Hematopoietic multipotent progenitor cell (in vitro differentiated cells): ENCODE measurements around the gene ASIC2. TPM values are rescaled to one million over a fixed set of nuclear protein-coding genes. Genes with fewer than 3 reads are reported as not detected.

Source experiments
- DNase-seq, 3 donors: peaks; one replicate each; pipeline ENCODE4 v3.0.0-alpha.2; 2011 to 2015; ENCODE audit warnings: low read depth in 2 of 3, low spot score in 2 of 3
- total RNA-seq: library from RNA; depleted of rRNA; stranded (reverse); fragments of >200 nt; gene quantifications from one replicate; pipeline ENCODE4 v1.2.3, GENCODE V29; 2012

The ASIC2 gene
- total RNA-seq, 1 donor: under 0.01 TPM

- DNase-seq: no peak
These were observed 2.8 kb downstream of the ASIC2 start for GRCh38 chr17:33290253-33290652.

GRCh38 chr17:33288954-33289353, 4.1 kb downstream of the ASIC2 start:
- DNase-seq: no peak

GRCh38 chr17:33287096-33287725, 5.9 kb downstream of the ASIC2 start:
- no peak for DNase-seq

- DNase-seq: no peak
These were observed 7.7 kb downstream of the ASIC2 start for GRCh38 chr17:33285413-33285812.

- no peak for DNase-seq
These were observed 9.1 kb downstream of the ASIC2 start for GRCh38 chr17:33284022-33284421.

- no peak for DNase-seq
These were observed 12.7 kb downstream of the ASIC2 start for GRCh38 chr17:33280162-33280943.

- no peak for DNase-seq
These were observed 15.5 kb downstream of the ASIC2 start for GRCh38 chr17:33277436-33278100.

- DNase-seq: no peak
These were observed 19.2 kb downstream of the ASIC2 start for GRCh38 chr17:33273743-33274410.

- no peak for DNase-seq
These were observed 19.8 kb downstream of the ASIC2 start for GRCh38 chr17:33273271-33273670.

GRCh38 chr17:33272438-33272837, 20.7 kb downstream of the ASIC2 start:
- no peak for DNase-seq

GRCh38 chr17:33269337-33270060, 23.6 kb downstream of the ASIC2 start:
- DNase-seq: no peak

- no peak for DNase-seq
These were observed 25.1 kb downstream of the ASIC2 start for GRCh38 chr17:33267851-33268548.

- DNase-seq: no peak
These were observed 25.8 kb downstream of the ASIC2 start for GRCh38 chr17:33267271-33267790.

- DNase-seq: no peak
These were observed 26.5 kb downstream of the ASIC2 start for GRCh38 chr17:33266611-33267010.

- DNase-seq: no peak
These were observed 27.0 kb downstream of the ASIC2 start for GRCh38 chr17:33266116-33266515.

GRCh38 chr17:33263396-33263795, 29.7 kb downstream of the ASIC2 start:
- no peak for DNase-seq

GRCh38 chr17:33262266-33263123, 30.6 kb downstream of the ASIC2 start:
- DNase-seq: no peak

- DNase-seq: no peak
These were observed 31.3 kb downstream of the ASIC2 start for GRCh38 chr17:33261820-33262219.

- DNase-seq: no peak
These were observed 32.5 kb downstream of the ASIC2 start for GRCh38 chr17:33260638-33261037.
